AG09309 (cell line): ENCODE results near the gene CAMK2D.

Source experiments
- DNase-seq: peaks from one replicate; pipeline ENCODE4 v3.0.0-alpha.2; 2010; ENCODE audit warnings: low read depth
- H3K4me3 ChIP-seq: 2 replicates; pipeline ENCODE4 v1.5.1; 2011; ENCODE audit warnings: mild to moderate bottlenecking, low read depth, low read length, moderate library complexity; ENCODE audit not compliant: control insufficient read depth
- TF ChIP-seq, protein P1 (sequence below): IDR thresholded peaks from 2 replicates; pipeline ENCODE4 v1.5.1; 2011; ENCODE audit warnings: mild to moderate bottlenecking, low read depth, low read length, inconsistent platforms; ENCODE audit not compliant: insufficient read depth, control insufficient read depth; ENCODE audit errors: missing control alignments

Gene CAMK2D

GRCh38 chr4:113435893-113436292, 325.6 kb downstream of the CAMK2D start:
- TF ChIP-seq, protein P1, sequence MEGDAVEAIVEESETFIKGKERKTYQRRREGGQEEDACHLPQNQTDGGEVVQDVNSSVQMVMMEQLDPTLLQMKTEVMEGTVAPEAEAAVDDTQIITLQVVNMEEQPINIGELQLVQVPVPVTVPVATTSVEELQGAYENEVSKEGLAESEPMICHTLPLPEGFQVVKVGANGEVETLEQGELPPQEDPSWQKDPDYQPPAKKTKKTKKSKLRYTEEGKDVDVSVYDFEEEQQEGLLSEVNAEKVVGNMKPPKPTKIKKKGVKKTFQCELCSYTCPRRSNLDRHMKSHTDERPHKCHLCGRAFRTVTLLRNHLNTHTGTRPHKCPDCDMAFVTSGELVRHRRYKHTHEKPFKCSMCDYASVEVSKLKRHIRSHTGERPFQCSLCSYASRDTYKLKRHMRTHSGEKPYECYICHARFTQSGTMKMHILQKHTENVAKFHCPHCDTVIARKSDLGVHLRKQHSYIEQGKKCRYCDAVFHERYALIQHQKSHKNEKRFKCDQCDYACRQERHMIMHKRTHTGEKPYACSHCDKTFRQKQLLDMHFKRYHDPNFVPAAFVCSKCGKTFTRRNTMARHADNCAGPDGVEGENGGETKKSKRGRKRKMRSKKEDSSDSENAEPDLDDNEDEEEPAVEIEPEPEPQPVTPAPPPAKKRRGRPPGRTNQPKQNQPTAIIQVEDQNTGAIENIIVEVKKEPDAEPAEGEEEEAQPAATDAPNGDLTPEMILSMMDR = no peak
- H3K4me3 ChIP-seq = no peak overlapping the region
- DNase-seq = no peak

GRCh38 chr4:113434247-113434587, 327.3 kb downstream of the CAMK2D start:
- no peak overlapping the region for H3K4me3 ChIP-seq
- DNase-seq = no peak
- TF ChIP-seq, protein P1 = no peak

GRCh38 chr4:113433536-113434246, 327.8 kb downstream of the CAMK2D start:
- no peak overlapping the region for H3K4me3 ChIP-seq
- TF ChIP-seq, protein P1 = no peak
- no peak for DNase-seq

- TF ChIP-seq, protein P1 = no peak
- DNase-seq = no peak
- H3K4me3 ChIP-seq = no peak overlapping the region
These were observed 328.4 kb downstream of the CAMK2D start for GRCh38 chr4:113433116-113433515.

- no peak overlapping the region for H3K4me3 ChIP-seq
- TF ChIP-seq, protein P1 = no peak
These were observed 337.9 kb downstream of the CAMK2D start for GRCh38 chr4:113423631-113424030.

DNA sequence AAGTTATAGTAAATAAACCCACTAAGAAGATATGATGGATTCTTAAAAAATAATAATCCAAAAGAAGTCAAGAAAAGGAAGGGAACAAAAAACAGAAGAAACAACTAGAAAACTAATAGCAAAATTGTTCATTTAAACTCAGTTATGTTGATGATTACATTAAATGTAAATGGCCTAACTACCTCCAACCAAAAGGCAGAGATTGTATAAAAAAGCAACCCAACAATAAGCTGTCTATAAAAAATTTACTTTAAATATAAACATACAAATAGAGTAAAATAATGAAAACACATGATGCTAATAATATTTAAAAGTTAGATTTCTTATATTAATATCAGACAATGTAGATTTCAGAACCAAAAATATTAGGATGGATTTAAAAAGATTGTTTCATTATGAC, 340.6 kb downstream of the CAMK2D start:
- TF ChIP-seq, protein P1 = no peak
- H3K4me3 ChIP-seq = no peak overlapping the region
- no peak for DNase-seq

More at GRCh38 chr4:113423631-113424030, 337.9 kb downstream of the CAMK2D start:
- no peak for DNase-seq

DNA sequence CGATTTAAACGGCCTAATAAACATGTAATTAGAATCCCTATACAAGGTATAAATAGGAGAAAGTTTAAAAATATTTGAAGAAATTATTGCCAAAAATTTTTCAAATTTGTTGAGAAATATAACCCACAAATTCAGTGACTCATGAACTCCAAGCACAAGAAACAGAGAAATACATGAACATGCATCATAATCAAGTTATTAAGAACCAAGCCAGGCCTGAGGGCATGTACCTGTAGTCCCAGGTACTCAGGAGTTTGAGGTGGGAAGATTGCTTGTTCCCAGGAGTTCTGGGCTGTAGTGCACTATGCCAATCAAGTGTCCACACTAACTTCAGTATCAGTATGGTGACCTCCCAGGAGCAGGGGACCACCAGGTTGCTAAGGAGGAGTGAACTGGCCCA, 341.9 kb downstream of the CAMK2D start:
- no peak overlapping the region for H3K4me3 ChIP-seq
- DNase-seq = no peak
- TF ChIP-seq, protein P1 = no peak
